SK-N-SH treated with all-trans-retinoic acid at 6 μM for 48 hours (cell line): ENCODE results near the gene NAALADL2.

Experiments
- ATAC-seq: fragments of 200-7000 bp; cut with Tn5 transposase; 3 replicates; pipeline ENCODE4 v1.9.1; 2020; ENCODE audit warnings: mild to moderate bottlenecking, moderate library complexity
- ARNTL ChIP-seq: fragments of 450-650 bp; formaldehyde crosslinking; IDR thresholded peaks from 2 replicates; pipeline ENCODE4 v1.5.0; 2020; ENCODE audit warnings: low read depth, mild to moderate bottlenecking, moderate library complexity, borderline replicate concordance
- BACH2 ChIP-seq: fragments of 250-450 bp; sonication (Bioruptor Pico); IDR thresholded peaks from 2 replicates; pipeline ENCODE4 v1.9.0; 2021; ENCODE audit warnings: mild to moderate bottlenecking, borderline replicate concordance
- CSDC2 ChIP-seq: fragments of 250-450 bp; sonication (Bioruptor Pico); IDR thresholded peaks from 2 replicates; pipeline ENCODE4 v1.5.0; 2020; ENCODE audit warnings: mild to moderate bottlenecking, moderate library complexity
- ESRRG ChIP-seq: fragments of 250-450 bp; sonication (Bioruptor Pico); IDR thresholded peaks from 2 replicates; pipeline ENCODE4 v1.6.1; 2021; ENCODE audit warnings: mild to moderate bottlenecking
- GLIS3 ChIP-seq: fragments of 250-450 bp; sonication (Bioruptor Pico); IDR thresholded peaks from 2 replicates; pipeline ENCODE4 v1.5.0; 2020; ENCODE audit warnings: mild to moderate bottlenecking, moderate library complexity
- ISL1 ChIP-seq: fragments of 250-450 bp; sonication (Bioruptor Pico); IDR thresholded peaks from 2 replicates; pipeline ENCODE4 v2.1.2; 2022; ENCODE audit warnings: mild to moderate bottlenecking, moderate library complexity
- OSR1 ChIP-seq: fragments of 250-450 bp; sonication (Bioruptor Pico); IDR thresholded peaks from 2 replicates; pipeline ENCODE4 v1.8.0; 2022; ENCODE audit warnings: moderate library complexity, mild to moderate bottlenecking, inconsistent platforms
- PPARA ChIP-seq: fragments of 250-450 bp; sonication (Bioruptor Pico); IDR thresholded peaks from 2 replicates; pipeline ENCODE4 v1.5.0; 2020; ENCODE audit warnings: mild to moderate bottlenecking, borderline replicate concordance
- RARB ChIP-seq: fragments of 250-450 bp; sonication (Bioruptor Pico); IDR thresholded peaks from 2 replicates; pipeline ENCODE4 v1.8.0; 2021; ENCODE audit warnings: mild to moderate bottlenecking, moderate library complexity
- SNAI2 ChIP-seq: fragments of 250-450 bp; sonication (Bioruptor Pico); IDR thresholded peaks from 2 replicates; pipeline ENCODE4 v1.5.0; 2020; ENCODE audit warnings: mild to moderate bottlenecking, moderate library complexity
- TCF4 ChIP-seq: fragments of 250-450 bp; sonication (Bioruptor Pico); IDR thresholded peaks from 2 replicates; pipeline ENCODE4 v1.8.0; 2021; ENCODE audit warnings: mild to moderate bottlenecking, moderate library complexity, borderline replicate concordance
- TOX ChIP-seq: fragments of 250-450 bp; sonication (Bioruptor Pico); IDR thresholded peaks from 2 replicates; pipeline ENCODE4 v1.8.0; 2021; ENCODE audit warnings: mild to moderate bottlenecking, moderate library complexity, borderline replicate concordance
- ZC3H10 ChIP-seq: fragments of 250-450 bp; sonication (Bioruptor Pico); IDR thresholded peaks from 2 replicates; pipeline ENCODE4 v1.5.1; 2021; ENCODE audit warnings: mild to moderate bottlenecking, moderate library complexity
- ZFP3 ChIP-seq: fragments of 250-450 bp; sonication (Bioruptor Pico); IDR thresholded peaks from 2 replicates; pipeline ENCODE4 v1.5.0; 2020; ENCODE audit warnings: mild to moderate bottlenecking, moderate library complexity
- ZFP30 ChIP-seq: fragments of 450-650 bp; formaldehyde crosslinking; IDR thresholded peaks from 2 replicates; pipeline ENCODE4 v1.5.0; 2022; ENCODE audit warnings: mild to moderate bottlenecking, moderate library complexity
- ZNF565 ChIP-seq: fragments of 450-650 bp; formaldehyde crosslinking; conservative IDR thresholded peaks from 2 replicates; pipeline ENCODE4 v1.5.0; 2020; ENCODE audit warnings: low read depth, mild to moderate bottlenecking, moderate library complexity
- ZNF70 ChIP-seq: fragments of 450-650 bp; formaldehyde crosslinking; IDR thresholded peaks from 2 replicates; pipeline ENCODE4 v1.5.0; 2020; ENCODE audit warnings: mild to moderate bottlenecking, moderate library complexity
- TF ChIP-seq, protein P1 (sequence below): fragments of 250-450 bp; sonication (Bioruptor Pico); IDR thresholded peaks from 2 replicates; pipeline ENCODE4 v1.5.0; 2020; ENCODE audit warnings: mild to moderate bottlenecking, moderate library complexity
- TF ChIP-seq, protein P2 (sequence below): fragments of 250-450 bp; sonication (Bioruptor Pico); IDR thresholded peaks from 2 replicates; pipeline ENCODE4 v1.8.0; 2020; ENCODE audit warnings: mild to moderate bottlenecking, moderate library complexity, borderline replicate concordance
- TF ChIP-seq, protein P3 (sequence below): fragments of 250-450 bp; sonication (Bioruptor Pico); IDR thresholded peaks from 2 replicates; pipeline ENCODE4 v1.5.1; 2020; ENCODE audit warnings: low read depth, mild to moderate bottlenecking, moderate library complexity
- TF ChIP-seq, protein P4 (sequence below): fragments of 250-450 bp; sonication (Bioruptor Pico); IDR thresholded peaks from 2 replicates; pipeline ENCODE4 v1.5.1; 2021; ENCODE audit warnings: mild to moderate bottlenecking, moderate library complexity
- TF ChIP-seq, protein P5 (sequence below): fragments of 250-450 bp; sonication (Bioruptor Pico); IDR thresholded peaks from 2 replicates; pipeline ENCODE4 v1.8.0; 2021; ENCODE audit warnings: low read depth, mild to moderate bottlenecking, moderate library complexity, borderline replicate concordance

The NAALADL2 gene

DNA sequence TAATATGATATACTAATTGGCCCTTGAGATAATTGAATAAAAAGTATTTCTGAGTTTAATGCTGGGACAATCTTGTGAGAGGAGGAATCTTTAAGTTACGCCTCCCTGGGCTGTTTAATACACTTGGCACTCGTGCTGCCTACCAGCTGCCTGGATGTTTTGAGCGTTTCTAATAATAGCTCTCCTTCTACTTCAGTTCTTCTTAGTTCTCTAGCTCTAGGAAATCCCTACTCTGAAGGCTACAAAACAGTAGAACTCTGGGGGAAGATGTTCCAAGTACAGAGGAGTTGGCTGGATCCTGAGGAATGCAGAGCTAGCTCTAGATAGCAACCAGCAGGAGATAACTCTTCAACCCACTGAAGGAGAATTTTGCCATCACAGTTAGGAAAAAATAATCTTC, 3.5 kb downstream of the NAALADL2 start:
- no peak for ATAC-seq
- TF ChIP-seq ISL1 (CRISPR knock-in tag) (no peak), SNAI2 (CRISPR knock-in tag) (no peak), CSDC2 (CRISPR knock-in tag) (no peak), OSR1 (CRISPR knock-in tag) (no peak), BACH2 (CRISPR knock-in tag) (no peak), GLIS3 (CRISPR knock-in tag) (no peak), ESRRG (CRISPR knock-in tag) (no peak), ARNTL (no peak), ZFP3 (CRISPR knock-in tag) (no peak), ZNF565 (CRISPR knock-in tag) (no peak)
- TF ChIP-seq, protein P1, sequence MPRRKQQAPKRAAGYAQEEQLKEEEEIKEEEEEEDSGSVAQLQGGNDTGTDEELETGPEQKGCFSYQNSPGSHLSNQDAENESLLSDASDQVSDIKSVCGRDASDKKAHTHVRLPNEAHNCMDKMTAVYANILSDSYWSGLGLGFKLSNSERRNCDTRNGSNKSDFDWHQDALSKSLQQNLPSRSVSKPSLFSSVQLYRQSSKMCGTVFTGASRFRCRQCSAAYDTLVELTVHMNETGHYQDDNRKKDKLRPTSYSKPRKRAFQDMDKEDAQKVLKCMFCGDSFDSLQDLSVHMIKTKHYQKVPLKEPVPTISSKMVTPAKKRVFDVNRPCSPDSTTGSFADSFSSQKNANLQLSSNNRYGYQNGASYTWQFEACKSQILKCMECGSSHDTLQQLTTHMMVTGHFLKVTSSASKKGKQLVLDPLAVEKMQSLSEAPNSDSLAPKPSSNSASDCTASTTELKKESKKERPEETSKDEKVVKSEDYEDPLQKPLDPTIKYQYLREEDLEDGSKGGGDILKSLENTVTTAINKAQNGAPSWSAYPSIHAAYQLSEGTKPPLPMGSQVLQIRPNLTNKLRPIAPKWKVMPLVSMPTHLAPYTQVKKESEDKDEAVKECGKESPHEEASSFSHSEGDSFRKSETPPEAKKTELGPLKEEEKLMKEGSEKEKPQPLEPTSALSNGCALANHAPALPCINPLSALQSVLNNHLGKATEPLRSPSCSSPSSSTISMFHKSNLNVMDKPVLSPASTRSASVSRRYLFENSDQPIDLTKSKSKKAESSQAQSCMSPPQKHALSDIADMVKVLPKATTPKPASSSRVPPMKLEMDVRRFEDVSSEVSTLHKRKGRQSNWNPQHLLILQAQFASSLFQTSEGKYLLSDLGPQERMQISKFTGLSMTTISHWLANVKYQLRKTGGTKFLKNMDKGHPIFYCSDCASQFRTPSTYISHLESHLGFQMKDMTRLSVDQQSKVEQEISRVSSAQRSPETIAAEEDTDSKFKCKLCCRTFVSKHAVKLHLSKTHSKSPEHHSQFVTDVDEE (CRISPR knock-in tag) = no peak
- TF ChIP-seq, protein P2, sequence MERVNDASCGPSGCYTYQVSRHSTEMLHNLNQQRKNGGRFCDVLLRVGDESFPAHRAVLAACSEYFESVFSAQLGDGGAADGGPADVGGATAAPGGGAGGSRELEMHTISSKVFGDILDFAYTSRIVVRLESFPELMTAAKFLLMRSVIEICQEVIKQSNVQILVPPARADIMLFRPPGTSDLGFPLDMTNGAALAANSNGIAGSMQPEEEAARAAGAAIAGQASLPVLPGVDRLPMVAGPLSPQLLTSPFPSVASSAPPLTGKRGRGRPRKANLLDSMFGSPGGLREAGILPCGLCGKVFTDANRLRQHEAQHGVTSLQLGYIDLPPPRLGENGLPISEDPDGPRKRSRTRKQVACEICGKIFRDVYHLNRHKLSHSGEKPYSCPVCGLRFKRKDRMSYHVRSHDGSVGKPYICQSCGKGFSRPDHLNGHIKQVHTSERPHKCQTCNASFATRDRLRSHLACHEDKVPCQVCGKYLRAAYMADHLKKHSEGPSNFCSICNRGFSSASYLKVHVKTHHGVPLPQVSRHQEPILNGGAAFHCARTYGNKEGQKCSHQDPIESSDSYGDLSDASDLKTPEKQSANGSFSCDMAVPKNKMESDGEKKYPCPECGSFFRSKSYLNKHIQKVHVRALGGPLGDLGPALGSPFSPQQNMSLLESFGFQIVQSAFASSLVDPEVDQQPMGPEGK (CRISPR knock-in tag) = no peak

DNA sequence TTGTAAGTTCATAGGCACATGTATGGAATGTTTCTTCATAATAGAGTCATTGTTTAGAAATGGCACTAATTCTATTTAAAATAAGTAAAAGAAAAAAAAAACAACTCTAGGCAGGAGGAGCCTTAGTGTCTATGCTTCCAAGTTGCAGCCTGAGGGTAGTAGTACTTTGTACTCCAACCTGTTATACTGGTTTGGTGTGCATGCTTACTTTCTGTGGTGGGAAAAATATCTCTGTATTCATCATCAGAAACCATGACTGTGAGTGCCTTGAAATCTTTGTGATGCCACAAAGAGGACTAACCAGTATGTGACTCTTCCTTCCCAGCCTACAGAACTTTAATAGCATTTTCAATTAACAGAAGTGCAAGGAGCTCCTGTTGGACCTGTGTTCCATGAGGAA, 4.4 kb downstream of the NAALADL2 start:
- no peak for ATAC-seq
- TF ChIP-seq PPARA (CRISPR knock-in tag) (no peak), CSDC2 (CRISPR knock-in tag) (no peak), ZC3H10 (CRISPR knock-in tag) (no peak), OSR1 (CRISPR knock-in tag) (no peak), ARNTL (no peak), BACH2 (CRISPR knock-in tag) (no peak), ESRRG (CRISPR knock-in tag) (no peak), ZNF565 (CRISPR knock-in tag) (no peak), TOX (CRISPR knock-in tag) (no peak), TCF4 (CRISPR knock-in tag) (no peak), SNAI2 (CRISPR knock-in tag) (no peak), ZNF70 (CRISPR knock-in tag) (no peak), RARB (CRISPR knock-in tag) (no peak)
- TF ChIP-seq, protein P3, sequence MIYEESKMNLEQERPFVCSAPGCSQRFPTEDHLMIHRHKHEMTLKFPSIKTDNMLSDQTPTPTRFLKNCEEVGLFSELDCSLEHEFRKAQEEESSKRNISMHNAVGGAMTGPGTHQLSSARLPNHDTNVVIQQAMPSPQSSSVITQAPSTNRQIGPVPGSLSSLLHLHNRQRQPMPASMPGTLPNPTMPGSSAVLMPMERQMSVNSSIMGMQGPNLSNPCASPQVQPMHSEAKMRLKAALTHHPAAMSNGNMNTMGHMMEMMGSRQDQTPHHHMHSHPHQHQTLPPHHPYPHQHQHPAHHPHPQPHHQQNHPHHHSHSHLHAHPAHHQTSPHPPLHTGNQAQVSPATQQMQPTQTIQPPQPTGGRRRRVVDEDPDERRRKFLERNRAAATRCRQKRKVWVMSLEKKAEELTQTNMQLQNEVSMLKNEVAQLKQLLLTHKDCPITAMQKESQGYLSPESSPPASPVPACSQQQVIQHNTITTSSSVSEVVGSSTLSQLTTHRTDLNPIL (CRISPR knock-in tag) = no peak
- TF ChIP-seq, protein P2 (CRISPR knock-in tag) = no peak
- TF ChIP-seq, protein P4, sequence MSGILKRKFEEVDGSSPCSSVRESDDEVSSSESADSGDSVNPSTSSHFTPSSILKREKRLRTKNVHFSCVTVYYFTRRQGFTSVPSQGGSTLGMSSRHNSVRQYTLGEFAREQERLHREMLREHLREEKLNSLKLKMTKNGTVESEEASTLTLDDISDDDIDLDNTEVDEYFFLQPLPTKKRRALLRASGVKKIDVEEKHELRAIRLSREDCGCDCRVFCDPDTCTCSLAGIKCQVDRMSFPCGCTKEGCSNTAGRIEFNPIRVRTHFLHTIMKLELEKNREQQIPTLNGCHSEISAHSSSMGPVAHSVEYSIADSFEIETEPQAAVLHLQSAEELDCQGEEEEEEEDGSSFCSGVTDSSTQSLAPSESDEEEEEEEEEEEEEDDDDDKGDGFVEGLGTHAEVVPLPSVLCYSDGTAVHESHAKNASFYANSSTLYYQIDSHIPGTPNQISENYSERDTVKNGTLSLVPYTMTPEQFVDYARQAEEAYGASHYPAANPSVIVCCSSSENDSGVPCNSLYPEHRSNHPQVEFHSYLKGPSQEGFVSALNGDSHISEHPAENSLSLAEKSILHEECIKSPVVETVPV = no peak

DNA sequence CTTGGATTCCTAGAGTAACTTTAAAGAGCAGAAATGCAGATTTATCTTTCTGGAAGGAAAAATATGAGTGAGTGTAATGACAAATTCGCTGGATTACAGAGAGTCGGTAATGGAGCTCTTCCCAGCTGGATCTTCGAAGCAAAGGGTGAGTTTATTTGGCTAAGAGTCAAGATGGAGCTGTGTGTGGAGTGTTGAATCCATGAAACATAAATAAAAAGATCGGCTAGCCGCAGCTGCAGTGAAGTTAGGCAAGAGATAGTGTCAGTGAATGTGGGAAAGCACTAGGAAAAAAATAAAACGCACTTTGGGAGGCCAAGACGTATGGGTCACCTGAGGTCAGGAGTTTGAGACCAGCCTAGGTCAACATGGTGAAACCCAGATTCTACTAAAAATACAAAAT, 10.3 kb downstream of the NAALADL2 start:
- ATAC-seq = no peak
- TF ChIP-seq, protein P2 (CRISPR knock-in tag) = no peak
- TF ChIP-seq, protein P3 (CRISPR knock-in tag) = no peak
- TF ChIP-seq ZNF565 (CRISPR knock-in tag) (no peak), ZFP3 (CRISPR knock-in tag) (no peak), ESRRG (CRISPR knock-in tag) (no peak), ISL1 (CRISPR knock-in tag) (no peak), ARNTL (no peak), ZC3H10 (CRISPR knock-in tag) (no peak), ZNF70 (CRISPR knock-in tag) (no peak), ZFP30 (CRISPR knock-in tag) (no peak)
- TF ChIP-seq, protein P5, sequence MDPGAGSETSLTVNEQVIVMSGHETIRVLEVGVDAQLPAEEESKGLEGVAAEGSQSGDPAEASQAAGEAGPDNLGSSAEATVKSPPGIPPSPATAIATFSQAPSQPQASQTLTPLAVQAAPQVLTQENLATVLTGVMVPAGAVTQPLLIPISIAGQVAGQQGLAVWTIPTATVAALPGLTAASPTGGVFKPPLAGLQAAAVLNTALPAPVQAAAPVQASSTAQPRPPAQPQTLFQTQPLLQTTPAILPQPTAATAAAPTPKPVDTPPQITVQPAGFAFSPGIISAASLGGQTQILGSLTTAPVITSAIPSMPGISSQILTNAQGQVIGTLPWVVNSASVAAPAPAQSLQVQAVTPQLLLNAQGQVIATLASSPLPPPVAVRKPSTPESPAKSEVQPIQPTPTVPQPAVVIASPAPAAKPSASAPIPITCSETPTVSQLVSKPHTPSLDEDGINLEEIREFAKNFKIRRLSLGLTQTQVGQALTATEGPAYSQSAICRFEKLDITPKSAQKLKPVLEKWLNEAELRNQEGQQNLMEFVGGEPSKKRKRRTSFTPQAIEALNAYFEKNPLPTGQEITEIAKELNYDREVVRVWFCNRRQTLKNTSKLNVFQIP (CRISPR knock-in tag) = no peak
